ENCODE data around the gene FBXO21.

GRCh38 chr12:117155278-117156060, 34.8 kb downstream of the FBXO21 start:
- TF ChIP-seq CTCF (IDR thresholded peaks at IDR 0.05) (peak; percentile 55 to 84 (median 74)), POLR2A (IDR thresholded peaks at IDR 0.05) (no peak), POLR2AphosphoS5 (IDR thresholded peaks at IDR 0.05) (no peak)

Data from upper lobe of left lung (tissue), 4 donors.